HepG2 (cell line): ENCODE results near the gene ZMIZ1. TPM values are rescaled to one million over a fixed set of nuclear protein-coding genes. Genes with fewer than 3 reads are reported as not detected.

Experiments used
- ATF7-NPFF ChIP-seq: sonication (generic); formaldehyde crosslinking; IDR thresholded peaks from 2 replicates; pipeline ENCODE4 v1.8.1; 2023; ENCODE audit warnings: mild to moderate bottlenecking, low read depth, missing genetic modification reagents, moderate library complexity
- FOXP1 ChIP-seq, 2 experiments: fragments of 450-650 bp in 1 of 2; IDR thresholded peaks; 2 replicates each; pipeline ENCODE4 v1.6.1; 2017 to 2018; ENCODE audit warnings: antibody characterized with exemption in 1 of 2
- HOMEZ ChIP-seq: IDR thresholded peaks from 2 replicates; pipeline ENCODE4 v1.6.1; 2016; ENCODE audit warnings: low read depth
- HOXA7 ChIP-seq: sonication (generic); formaldehyde crosslinking; IDR thresholded peaks from 2 replicates; pipeline ENCODE4 v1.8.1; 2022; ENCODE audit warnings: mild to moderate bottlenecking, missing genetic modification reagents, moderate library complexity
- PITX1 ChIP-seq: sonication (generic); formaldehyde crosslinking; IDR thresholded peaks from 2 replicates; pipeline ENCODE4 v1.5.1; 2020; ENCODE audit warnings: mild to moderate bottlenecking, missing genetic modification reagents
- RCOR2 ChIP-seq: IDR thresholded peaks from 2 replicates; pipeline ENCODE4 v1.6.1; 2016; ENCODE audit warnings: missing biosample characterization, missing genetic modification reagents
- SP1 ChIP-seq, 2 experiments: fragments of 450-650 bp in 1 of 2; sonication (generic) in 1 of 2; formaldehyde crosslinking in 1 of 2; IDR thresholded peaks; 2 replicates each; pipeline versions ENCODE4 v1.4.0 to v1.6.1; 2016 to 2020; ENCODE audit warnings: missing genetic modification reagents in 1 of 2
- TBX2 ChIP-seq: sonication (generic); formaldehyde crosslinking; IDR thresholded peaks from 2 replicates; pipeline ENCODE4 v1.5.0; 2020; ENCODE audit warnings: missing genetic modification reagents, mild to moderate bottlenecking, borderline replicate concordance
- TEAD3 ChIP-seq: optimal IDR thresholded peaks from 2 replicates; pipeline ENCODE3; 2016; ENCODE audit warnings: borderline replicate concordance
- TFDP1 ChIP-seq: IDR thresholded peaks from 2 replicates; pipeline ENCODE4 v1.6.1; 2016; ENCODE audit warnings: missing compliant biosample characterization, missing genetic modification reagents, borderline replicate concordance
- ZNF225 ChIP-seq: sonication (generic); formaldehyde crosslinking; IDR thresholded peaks from 2 replicates; pipeline ENCODE4 v1.4.0; 2020; ENCODE audit warnings: mild to moderate bottlenecking, missing genetic modification reagents
- ZNF337 ChIP-seq: sonication (generic); formaldehyde crosslinking; IDR thresholded peaks from 2 replicates; pipeline ENCODE4 v1.5.1; 2020; ENCODE audit warnings: missing genetic modification reagents, low read depth, mild to moderate bottlenecking, borderline replicate concordance
- ZNF530 ChIP-seq: sonication (generic); formaldehyde crosslinking; IDR thresholded peaks from 2 replicates; pipeline ENCODE4 v1.5.0; 2020; ENCODE audit warnings: low read depth, mild to moderate bottlenecking, missing genetic modification reagents
- ZNF772 ChIP-seq: sonication (generic); formaldehyde crosslinking; IDR thresholded peaks from 2 replicates; pipeline ENCODE4 v1.5.0; 2020; ENCODE audit warnings: mild to moderate bottlenecking, missing genetic modification reagents
- polyA plus RNA-seq, 8 experiments: library from polyadenylated mRNA; depleted of rRNA in 3 of 8; stranded (reverse) in 7 of 8; unstranded in 1 of 8; fragments of >200 nt; fragmentation: Illumina TruSeq in 4 of 8; extraction: Trizol in 4 of 8; gene quantifications; 2 replicates each; pipeline versions ENCODE4 v1.2.1 to v1.2.3, GENCODE V29; 2011 to 2016; ENCODE audit warnings: low read depth in 4 of 8, missing spikeins in 1 of 8, mixed read lengths in 1 of 8; ENCODE audit not compliant: insufficient read depth in 1 of 8
- total RNA-seq, 5 experiments: library from RNA; depleted of rRNA; stranded (reverse); fragments of >200 nt; fragmentation: Illumina TruSeq; extraction: Trizol; gene quantifications; 2 replicates each; pipeline ENCODE4 v1.2.3, GENCODE V29; 2016; ENCODE audit warnings: low read depth in 1 of 5
- TF ChIP-seq, protein P1 (sequence below): sonication (generic); formaldehyde crosslinking; conservative IDR thresholded peaks from 2 replicates; pipeline ENCODE4 v1.4.0; 2020; ENCODE audit warnings: mild to moderate bottlenecking, missing genetic modification reagents, moderate library complexity
- TF ChIP-seq, protein P2 (sequence below): sonication (generic); formaldehyde crosslinking; IDR thresholded peaks from 2 replicates; pipeline ENCODE4 v1.4.0; 2020; ENCODE audit warnings: missing genetic modification reagents
- TF ChIP-seq, protein P3 (sequence below): sonication (generic); IDR thresholded peaks from 2 replicates; pipeline ENCODE4 v1.6.1; 2016; ENCODE audit warnings: low read depth, borderline replicate concordance

The ZMIZ1 gene
- total and polyA plus RNA-seq, 2 of the 13 experiments (the other 11 are each of a cell fraction or from before 2014, with no cell fraction given) = 5.3 to 10.2 TPM

DNA sequence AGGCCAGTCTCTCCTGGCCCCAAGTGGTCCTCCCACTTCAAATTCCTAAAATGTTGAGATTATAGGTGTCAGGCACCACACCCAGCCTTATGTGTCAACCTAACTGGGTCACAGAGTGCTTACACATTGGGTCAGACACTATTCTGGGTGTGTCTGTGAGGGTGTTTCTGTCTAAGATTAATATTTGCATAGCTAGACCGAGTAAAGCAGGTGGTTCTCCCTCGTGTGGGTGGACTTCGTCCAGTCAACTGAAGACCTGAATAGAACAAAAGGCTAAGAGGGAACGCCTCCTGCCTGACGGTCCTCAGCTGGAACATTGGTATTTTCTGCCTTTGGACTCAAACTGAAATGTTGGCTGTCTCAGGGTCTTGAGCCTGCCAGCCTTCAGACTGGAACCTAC lies 290.0 kb downstream of the ZMIZ1 start (continued):
- TF ChIP-seq, protein P1, sequence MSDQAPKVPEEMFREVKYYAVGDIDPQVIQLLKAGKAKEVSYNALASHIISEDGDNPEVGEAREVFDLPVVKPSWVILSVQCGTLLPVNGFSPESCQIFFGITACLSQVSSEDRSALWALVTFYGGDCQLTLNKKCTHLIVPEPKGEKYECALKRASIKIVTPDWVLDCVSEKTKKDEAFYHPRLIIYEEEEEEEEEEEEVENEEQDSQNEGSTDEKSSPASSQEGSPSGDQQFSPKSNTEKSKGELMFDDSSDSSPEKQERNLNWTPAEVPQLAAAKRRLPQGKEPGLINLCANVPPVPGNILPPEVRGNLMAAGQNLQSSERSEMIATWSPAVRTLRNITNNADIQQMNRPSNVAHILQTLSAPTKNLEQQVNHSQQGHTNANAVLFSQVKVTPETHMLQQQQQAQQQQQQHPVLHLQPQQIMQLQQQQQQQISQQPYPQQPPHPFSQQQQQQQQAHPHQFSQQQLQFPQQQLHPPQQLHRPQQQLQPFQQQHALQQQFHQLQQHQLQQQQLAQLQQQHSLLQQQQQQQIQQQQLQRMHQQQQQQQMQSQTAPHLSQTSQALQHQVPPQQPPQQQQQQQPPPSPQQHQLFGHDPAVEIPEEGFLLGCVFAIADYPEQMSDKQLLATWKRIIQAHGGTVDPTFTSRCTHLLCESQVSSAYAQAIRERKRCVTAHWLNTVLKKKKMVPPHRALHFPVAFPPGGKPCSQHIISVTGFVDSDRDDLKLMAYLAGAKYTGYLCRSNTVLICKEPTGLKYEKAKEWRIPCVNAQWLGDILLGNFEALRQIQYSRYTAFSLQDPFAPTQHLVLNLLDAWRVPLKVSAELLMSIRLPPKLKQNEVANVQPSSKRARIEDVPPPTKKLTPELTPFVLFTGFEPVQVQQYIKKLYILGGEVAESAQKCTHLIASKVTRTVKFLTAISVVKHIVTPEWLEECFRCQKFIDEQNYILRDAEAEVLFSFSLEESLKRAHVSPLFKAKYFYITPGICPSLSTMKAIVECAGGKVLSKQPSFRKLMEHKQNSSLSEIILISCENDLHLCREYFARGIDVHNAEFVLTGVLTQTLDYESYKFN (CRISPR knock-in tag) = peak; percentile 73
- no peak for TF ChIP-seq FOXP1 (IDR thresholded peaks at IDR 0.05)
- TF ChIP-seq FOXP1 (CRISPR knock-in tag; IDR thresholded peaks at IDR 0.05) = 0 out of 2 replicates have a peak, but pooled peaks have one; percentile 40
- no peak for TF ChIP-seq SP1 (IDR thresholded peaks at IDR 0.05)
- peak; percentile 49; the same call in 1 of the 2 replicates for TF ChIP-seq SP1 (CRISPR knock-in tag; IDR thresholded peaks at IDR 0.05)
- peak; percentile 41; the same call in 1 of the 2 replicates for TF ChIP-seq HOMEZ (CRISPR knock-in tag)
- TF ChIP-seq, protein P2, sequence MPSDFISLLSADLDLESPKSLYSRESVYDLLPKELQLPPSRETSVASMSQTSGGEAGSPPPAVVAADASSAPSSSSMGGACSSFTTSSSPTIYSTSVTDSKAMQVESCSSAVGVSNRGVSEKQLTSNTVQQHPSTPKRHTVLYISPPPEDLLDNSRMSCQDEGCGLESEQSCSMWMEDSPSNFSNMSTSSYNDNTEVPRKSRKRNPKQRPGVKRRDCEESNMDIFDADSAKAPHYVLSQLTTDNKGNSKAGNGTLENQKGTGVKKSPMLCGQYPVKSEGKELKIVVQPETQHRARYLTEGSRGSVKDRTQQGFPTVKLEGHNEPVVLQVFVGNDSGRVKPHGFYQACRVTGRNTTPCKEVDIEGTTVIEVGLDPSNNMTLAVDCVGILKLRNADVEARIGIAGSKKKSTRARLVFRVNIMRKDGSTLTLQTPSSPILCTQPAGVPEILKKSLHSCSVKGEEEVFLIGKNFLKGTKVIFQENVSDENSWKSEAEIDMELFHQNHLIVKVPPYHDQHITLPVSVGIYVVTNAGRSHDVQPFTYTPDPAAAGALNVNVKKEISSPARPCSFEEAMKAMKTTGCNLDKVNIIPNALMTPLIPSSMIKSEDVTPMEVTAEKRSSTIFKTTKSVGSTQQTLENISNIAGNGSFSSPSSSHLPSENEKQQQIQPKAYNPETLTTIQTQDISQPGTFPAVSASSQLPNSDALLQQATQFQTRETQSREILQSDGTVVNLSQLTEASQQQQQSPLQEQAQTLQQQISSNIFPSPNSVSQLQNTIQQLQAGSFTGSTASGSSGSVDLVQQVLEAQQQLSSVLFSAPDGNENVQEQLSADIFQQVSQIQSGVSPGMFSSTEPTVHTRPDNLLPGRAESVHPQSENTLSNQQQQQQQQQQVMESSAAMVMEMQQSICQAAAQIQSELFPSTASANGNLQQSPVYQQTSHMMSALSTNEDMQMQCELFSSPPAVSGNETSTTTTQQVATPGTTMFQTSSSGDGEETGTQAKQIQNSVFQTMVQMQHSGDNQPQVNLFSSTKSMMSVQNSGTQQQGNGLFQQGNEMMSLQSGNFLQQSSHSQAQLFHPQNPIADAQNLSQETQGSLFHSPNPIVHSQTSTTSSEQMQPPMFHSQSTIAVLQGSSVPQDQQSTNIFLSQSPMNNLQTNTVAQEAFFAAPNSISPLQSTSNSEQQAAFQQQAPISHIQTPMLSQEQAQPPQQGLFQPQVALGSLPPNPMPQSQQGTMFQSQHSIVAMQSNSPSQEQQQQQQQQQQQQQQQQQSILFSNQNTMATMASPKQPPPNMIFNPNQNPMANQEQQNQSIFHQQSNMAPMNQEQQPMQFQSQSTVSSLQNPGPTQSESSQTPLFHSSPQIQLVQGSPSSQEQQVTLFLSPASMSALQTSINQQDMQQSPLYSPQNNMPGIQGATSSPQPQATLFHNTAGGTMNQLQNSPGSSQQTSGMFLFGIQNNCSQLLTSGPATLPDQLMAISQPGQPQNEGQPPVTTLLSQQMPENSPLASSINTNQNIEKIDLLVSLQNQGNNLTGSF (CRISPR knock-in tag) = no peak
- no peak for TF ChIP-seq ZNF337 (CRISPR knock-in tag)
- peak; percentile 82 for TF ChIP-seq TEAD3 (CRISPR knock-in tag)
- no peak for TF ChIP-seq ZNF530
- peak; percentile 69; the same call in 1 of the 2 replicates for TF ChIP-seq TFDP1
- TF ChIP-seq TBX2 (CRISPR knock-in tag) = peak; percentile 69
- TF ChIP-seq RCOR2 (CRISPR knock-in tag) = 0 out of 2 replicates have a peak, but pooled peaks have one; percentile 22
- TF ChIP-seq ZNF225 = no peak
- no peak for TF ChIP-seq ATF7-NPFF (CRISPR knock-in tag)
- TF ChIP-seq, protein P3, sequence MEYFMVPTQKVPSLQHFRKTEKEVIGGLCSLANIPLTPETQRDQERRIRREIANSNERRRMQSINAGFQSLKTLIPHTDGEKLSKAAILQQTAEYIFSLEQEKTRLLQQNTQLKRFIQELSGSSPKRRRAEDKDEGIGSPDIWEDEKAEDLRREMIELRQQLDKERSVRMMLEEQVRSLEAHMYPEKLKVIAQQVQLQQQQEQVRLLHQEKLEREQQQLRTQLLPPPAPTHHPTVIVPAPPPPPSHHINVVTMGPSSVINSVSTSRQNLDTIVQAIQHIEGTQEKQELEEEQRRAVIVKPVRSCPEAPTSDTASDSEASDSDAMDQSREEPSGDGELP = peak; percentile 94
- TF ChIP-seq ZNF772 (CRISPR knock-in tag) = no peak
- peak; percentile 58; the same call in 1 of the 2 replicates for TF ChIP-seq PITX1 (CRISPR knock-in tag)
- no peak for TF ChIP-seq HOXA7 (CRISPR knock-in tag)
